HepG2 (cell line): ENCODE results near the gene PPP1R15A. TPM values are rescaled to one million over a fixed set of nuclear protein-coding genes. Genes with fewer than 3 reads are reported as not detected.

Experiments used
- ATF1 ChIP-seq: IDR thresholded peaks from 2 replicates; pipeline ENCODE4 v1.6.1; 2016; ENCODE audit warnings: mild to moderate bottlenecking, control low read depth
- BORCS8-MEF2B ChIP-seq: sonication (generic); formaldehyde crosslinking; IDR thresholded peaks from 2 replicates; pipeline ENCODE4 v1.8.0; 2022; ENCODE audit warnings: mild to moderate bottlenecking, missing genetic modification reagents
- BRCA1 ChIP-seq: sonication (generic); formaldehyde crosslinking; IDR thresholded peaks from 2 replicates; pipeline ENCODE4 v1.4.0; 2020; ENCODE audit warnings: missing genetic modification reagents
- CCAR2 ChIP-seq: fragments of 200-400 bp; formaldehyde crosslinking; optimal IDR thresholded peaks from 2 replicates; pipeline ENCODE3; 2018; ENCODE audit warnings: low read depth, mild to moderate bottlenecking, low read length, moderate library complexity
- CREB1 ChIP-seq, 2 experiments: fragments of 450-650 bp in 1 of 2; IDR thresholded peaks; 2 replicates each; pipeline ENCODE4 v1.6.1; 2016 to 2017; ENCODE audit warnings: control low read depth in 1 of 2, mild to moderate bottlenecking in 1 of 2, missing compliant biosample characterization in 1 of 2, missing genetic modification characterization in 1 of 2
- E2F1 ChIP-seq: sonication (generic); formaldehyde crosslinking; IDR thresholded peaks from 2 replicates; pipeline ENCODE4 v1.5.0; 2020; ENCODE audit warnings: missing genetic modification reagents
- GABPA ChIP-seq, 2 experiments: IDR thresholded peaks; 2 replicates each; pipeline ENCODE4 v1.6.1; 2011 to 2016; ENCODE audit warnings: low read depth in 2 of 2, low read length in 1 of 2, missing biosample characterization in 1 of 2, missing genetic modification characterization in 1 of 2
- HDAC2 ChIP-seq: sonication (generic); formaldehyde crosslinking; IDR thresholded peaks from 2 replicates; pipeline ENCODE4 v1.4.0; 2020; ENCODE audit warnings: missing genetic modification reagents
- ISL2 ChIP-seq: sonication (generic); formaldehyde crosslinking; IDR thresholded peaks from 2 replicates; pipeline ENCODE4 v1.5.0; 2020; ENCODE audit warnings: missing genetic modification reagents
- MAX ChIP-seq: IDR thresholded peaks from 2 replicates; pipeline ENCODE4 v1.6.1; 2012; ENCODE audit warnings: inconsistent platforms
- SMAD1 ChIP-seq: sonication (generic); formaldehyde crosslinking; IDR thresholded peaks from 2 replicates; pipeline ENCODE4 v1.4.0; 2020; ENCODE audit warnings: missing genetic modification reagents, low read depth, mild to moderate bottlenecking, borderline replicate concordance
- SMAD3 ChIP-seq: sonication (generic); formaldehyde crosslinking; IDR thresholded peaks from 2 replicates; pipeline ENCODE4 v1.4.0; 2020; ENCODE audit warnings: missing genetic modification reagents
- TAF1 ChIP-seq: sonication (generic); formaldehyde crosslinking; IDR thresholded peaks from 2 replicates; pipeline ENCODE4 v1.4.0; 2020; ENCODE audit warnings: missing genetic modification reagents
- THAP11 ChIP-seq: IDR thresholded peaks from 2 replicates; pipeline ENCODE4 v1.6.1; 2016; ENCODE audit warnings: missing biosample characterization, missing genetic modification reagents
- ZBTB20 ChIP-seq: sonication (generic); formaldehyde crosslinking; IDR thresholded peaks from 2 replicates; pipeline ENCODE4 v1.8.1; 2023; ENCODE audit warnings: missing genetic modification reagents, low read depth, mild to moderate bottlenecking, borderline replicate concordance
- ZBTB43 ChIP-seq: sonication (generic); formaldehyde crosslinking; conservative IDR thresholded peaks from 2 replicates; pipeline ENCODE4 v1.4.0; 2020; ENCODE audit warnings: missing genetic modification reagents
- ZFP90 ChIP-seq: sonication (generic); formaldehyde crosslinking; IDR thresholded peaks from 2 replicates; pipeline ENCODE4 v1.8.0; 2022; ENCODE audit warnings: missing genetic modification reagents, mild to moderate bottlenecking, inconsistent platforms, borderline replicate concordance
- ZNF350 ChIP-seq: sonication (generic); formaldehyde crosslinking; IDR thresholded peaks from 2 replicates; pipeline ENCODE4 v1.4.0; 2020; ENCODE audit warnings: mild to moderate bottlenecking, low read depth, missing genetic modification reagents, borderline replicate concordance
- ZNF460 ChIP-seq: sonication (generic); formaldehyde crosslinking; IDR thresholded peaks from 2 replicates; pipeline ENCODE4 v1.5.1; 2020; ENCODE audit warnings: missing genetic modification reagents, mild to moderate bottlenecking, borderline replicate concordance
- ZNF501 ChIP-seq: sonication (generic); formaldehyde crosslinking; IDR thresholded peaks from 2 replicates; pipeline ENCODE4 v1.5.1; 2020; ENCODE audit warnings: mild to moderate bottlenecking, moderate library complexity, missing genetic modification reagents
- ZNF547 ChIP-seq: sonication (generic); formaldehyde crosslinking; IDR thresholded peaks from 2 replicates; pipeline ENCODE4 v1.5.1; 2020; ENCODE audit warnings: mild to moderate bottlenecking, missing genetic modification reagents
- ZNF558 ChIP-seq: sonication (generic); formaldehyde crosslinking; IDR thresholded peaks from 2 replicates; pipeline ENCODE4 v1.9.0; 2022; ENCODE audit warnings: mild to moderate bottlenecking, missing genetic modification reagents, borderline replicate concordance
- ZNF746 ChIP-seq: sonication (generic); formaldehyde crosslinking; IDR thresholded peaks from 2 replicates; pipeline ENCODE4 v1.8.0; 2022; ENCODE audit warnings: mild to moderate bottlenecking, missing genetic modification reagents
- ZSCAN22 ChIP-seq: sonication (generic); formaldehyde crosslinking; IDR thresholded peaks from 2 replicates; pipeline ENCODE4 v1.4.0; 2020; ENCODE audit warnings: mild to moderate bottlenecking, missing genetic modification reagents
- polyA plus RNA-seq, 8 experiments: library from polyadenylated mRNA; depleted of rRNA in 3 of 8; stranded (reverse) in 7 of 8; unstranded in 1 of 8; fragments of >200 nt; fragmentation: Illumina TruSeq in 4 of 8; extraction: Trizol in 4 of 8; gene quantifications; 2 replicates each; pipeline versions ENCODE4 v1.2.1 to v1.2.3, GENCODE V29; 2011 to 2016; ENCODE audit warnings: low read depth in 4 of 8, missing spikeins in 1 of 8, mixed read lengths in 1 of 8; ENCODE audit not compliant: insufficient read depth in 1 of 8
- total RNA-seq, 5 experiments: library from RNA; depleted of rRNA; stranded (reverse); fragments of >200 nt; fragmentation: Illumina TruSeq; extraction: Trizol; gene quantifications; 2 replicates each; pipeline ENCODE4 v1.2.3, GENCODE V29; 2016; ENCODE audit warnings: low read depth in 1 of 5
- TF ChIP-seq, protein P1 (sequence below): sonication (generic); formaldehyde crosslinking; IDR thresholded peaks from 2 replicates; pipeline ENCODE4 v1.4.0; 2020; ENCODE audit warnings: mild to moderate bottlenecking, low read depth, missing genetic modification reagents

PPP1R15A gene
- total and polyA plus RNA-seq, 2 of the 13 experiments (the other 11 are each of a cell fraction or from before 2014, with no cell fraction given) = 15.6 to 18.5 TPM

DNA sequence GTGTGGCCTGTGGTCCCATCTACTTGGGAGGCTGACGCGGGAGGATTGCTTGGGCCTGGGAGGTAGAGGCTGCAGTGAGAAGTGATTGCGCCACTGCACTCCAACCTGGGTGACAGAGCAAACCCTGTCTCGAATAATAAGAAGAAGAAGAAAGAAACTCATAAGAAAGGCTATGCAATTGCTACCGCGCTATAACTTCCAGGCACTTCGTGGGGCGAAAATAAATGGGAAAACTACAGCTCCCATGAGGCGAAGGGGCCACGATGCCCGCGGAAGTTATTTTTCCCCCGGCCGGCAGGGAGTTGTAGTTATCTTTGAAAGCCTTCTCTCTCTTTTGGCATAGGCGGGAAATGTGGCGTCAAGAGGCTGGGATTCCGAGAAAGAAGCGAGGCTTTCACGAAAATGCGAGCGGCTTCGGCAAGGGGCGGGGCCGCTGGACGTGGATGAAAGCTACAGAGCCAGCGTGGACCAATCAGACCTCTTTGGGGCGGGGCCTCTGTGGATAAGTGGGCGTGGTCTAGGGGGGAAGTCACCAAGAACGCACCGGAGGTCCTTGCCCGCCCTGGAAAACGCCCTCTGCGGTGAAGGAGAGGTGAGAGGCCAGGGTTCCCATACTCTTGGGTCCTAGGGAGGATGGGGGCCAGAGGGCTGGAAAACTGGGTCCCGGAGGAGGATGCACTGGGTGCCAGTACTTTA, 27.7 kb downstream of the PPP1R15A start, which contains the start of gene NUCB1 (continued):
- peak; percentile 35; the same call in 1 of the 2 replicates for TF ChIP-seq ZNF558 (CRISPR knock-in tag)
- peak; percentile 58 for TF ChIP-seq GABPA (IDR thresholded peaks at IDR 0.05; ENCODE audit: low read depth, low read length)
- TF ChIP-seq GABPA (CRISPR knock-in tag; IDR thresholded peaks at IDR 0.05; ENCODE audit: low read depth) = peak; percentile 94
- TF ChIP-seq E2F1 (CRISPR knock-in tag) = peak; percentile 90
- no peak for TF ChIP-seq ZSCAN22 (CRISPR knock-in tag)
- TF ChIP-seq ZBTB20 (CRISPR knock-in tag) = peak; percentile 68; the same call in 1 of the 2 replicates
- TF ChIP-seq HDAC2 (CRISPR knock-in tag) = peak; percentile 46; the same call in 1 of the 2 replicates
- peak; percentile 74 for TF ChIP-seq MAX
- peak; percentile 99 for TF ChIP-seq THAP11 (CRISPR knock-in tag)
- TF ChIP-seq ZBTB43 (CRISPR knock-in tag) = peak; percentile 45; the same call in 1 of the 2 replicates
- TF ChIP-seq CCAR2 = no peak
- peak; percentile 77; the same call in 1 of the 2 replicates for TF ChIP-seq ATF1
- TF ChIP-seq TAF1 = peak; percentile 62; the same call in 1 of the 2 replicates
- no peak for TF ChIP-seq ZNF460
- TF ChIP-seq, protein P1, sequence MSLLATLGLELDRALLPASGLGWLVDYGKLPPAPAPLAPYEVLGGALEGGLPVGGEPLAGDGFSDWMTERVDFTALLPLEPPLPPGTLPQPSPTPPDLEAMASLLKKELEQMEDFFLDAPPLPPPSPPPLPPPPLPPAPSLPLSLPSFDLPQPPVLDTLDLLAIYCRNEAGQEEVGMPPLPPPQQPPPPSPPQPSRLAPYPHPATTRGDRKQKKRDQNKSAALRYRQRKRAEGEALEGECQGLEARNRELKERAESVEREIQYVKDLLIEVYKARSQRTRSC = no peak
- TF ChIP-seq BRCA1 (CRISPR knock-in tag) = 0 out of 2 replicates have a peak, but pooled peaks have one; percentile 48
- TF ChIP-seq CREB1 (IDR thresholded peaks at IDR 0.05) = peak; percentile 59; the same call in 1 of the 2 replicates
- TF ChIP-seq CREB1 (CRISPR knock-in tag; IDR thresholded peaks at IDR 0.05) = peak; percentile 86; the same call in 1 of the 2 replicates
- peak; percentile 29; the same call in 1 of the 2 replicates for TF ChIP-seq ZNF350
- TF ChIP-seq ZFP90 (CRISPR knock-in tag) = peak; percentile 82
- peak; percentile 66; the same call in 1 of the 2 replicates for TF ChIP-seq ZNF547 (CRISPR knock-in tag)
- peak; percentile 36; the same call in 1 of the 2 replicates for TF ChIP-seq ISL2
- TF ChIP-seq ZNF746 (CRISPR knock-in tag) = 0 out of 2 replicates have a peak, but pooled peaks have one; percentile 2
- TF ChIP-seq SMAD3 = no peak
- TF ChIP-seq ZNF501 (CRISPR knock-in tag) = peak; percentile 74; the same call in 1 of the 2 replicates
- TF ChIP-seq SMAD1 = no peak
- no peak for TF ChIP-seq BORCS8-MEF2B (CRISPR knock-in tag)
